ENCODE results near the gene HSP90B1. TPM values are rescaled to one million over a fixed set of nuclear protein-coding genes. Genes with fewer than 3 reads are reported as not detected.

Gene HSP90B1
- total and polyA plus RNA-seq, 11 donors: 166 to 1,036 (median 337) TPM

DNA sequence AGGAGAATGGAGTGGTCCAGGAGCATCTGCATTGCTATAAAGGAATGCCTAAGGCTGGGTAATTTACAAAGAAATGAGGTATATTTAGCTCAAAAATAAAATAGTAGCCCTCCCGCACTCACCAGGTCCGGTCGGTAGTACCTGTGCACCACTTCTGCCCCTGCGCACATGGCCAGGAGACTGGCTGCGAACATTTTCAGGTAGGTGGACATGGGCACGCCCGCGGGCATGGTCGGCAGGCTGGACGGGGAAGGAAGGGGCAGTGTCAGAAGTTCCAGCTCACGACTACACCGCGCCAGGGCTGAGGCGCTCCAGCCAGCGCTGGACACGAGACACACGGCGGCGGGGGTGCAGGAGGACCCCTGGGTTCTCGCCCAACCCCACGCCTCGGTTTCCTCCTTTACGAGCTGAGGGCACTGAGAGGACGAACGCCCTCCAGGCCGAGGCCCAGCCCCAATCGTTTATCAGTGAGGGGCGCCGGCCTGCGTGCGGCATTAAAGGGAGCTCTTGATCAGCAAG, 26.4 kb downstream of the HSP90B1 start:
- peaks cover 7 to 31% (median 20%) of the 10 kb centered on the region in 12 donors for H3K4me1 ChIP-seq
- no peaks in the 10 kb centered on the region for H3K9me3 ChIP-seq
- peaks cover 0 to 37% (median 32%) of the 10 kb centered on the region in 9 donors for H3K36me3 ChIP-seq
- no peaks in the 10 kb centered on the region for H3K27me3 ChIP-seq
- TF ChIP-seq POLR2A (IDR thresholded peaks at IDR 0.05): no peak
- TF ChIP-seq, protein P1, sequence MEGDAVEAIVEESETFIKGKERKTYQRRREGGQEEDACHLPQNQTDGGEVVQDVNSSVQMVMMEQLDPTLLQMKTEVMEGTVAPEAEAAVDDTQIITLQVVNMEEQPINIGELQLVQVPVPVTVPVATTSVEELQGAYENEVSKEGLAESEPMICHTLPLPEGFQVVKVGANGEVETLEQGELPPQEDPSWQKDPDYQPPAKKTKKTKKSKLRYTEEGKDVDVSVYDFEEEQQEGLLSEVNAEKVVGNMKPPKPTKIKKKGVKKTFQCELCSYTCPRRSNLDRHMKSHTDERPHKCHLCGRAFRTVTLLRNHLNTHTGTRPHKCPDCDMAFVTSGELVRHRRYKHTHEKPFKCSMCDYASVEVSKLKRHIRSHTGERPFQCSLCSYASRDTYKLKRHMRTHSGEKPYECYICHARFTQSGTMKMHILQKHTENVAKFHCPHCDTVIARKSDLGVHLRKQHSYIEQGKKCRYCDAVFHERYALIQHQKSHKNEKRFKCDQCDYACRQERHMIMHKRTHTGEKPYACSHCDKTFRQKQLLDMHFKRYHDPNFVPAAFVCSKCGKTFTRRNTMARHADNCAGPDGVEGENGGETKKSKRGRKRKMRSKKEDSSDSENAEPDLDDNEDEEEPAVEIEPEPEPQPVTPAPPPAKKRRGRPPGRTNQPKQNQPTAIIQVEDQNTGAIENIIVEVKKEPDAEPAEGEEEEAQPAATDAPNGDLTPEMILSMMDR (IDR thresholded peaks at IDR 0.05): no peak
- WGBS, 4 donors: 0 to 1% (median 1%) methylated on average over 20 to 31 of the region's 31 CpGs
- intact Hi-C loops (cut with DNase I): loop anchor here in 8 of 10 donors (1.0 to 10.0 kb wide), 7 partner anchors 9 to 151 kb away; partner anchors contain the start of genes HSP90B1 (in 4 of the 8), TDG (in 3 of the 8) and HCFC2 (in 1 of the 8)
- H3K4me3 ChIP-seq: peak overlapping the region; percentile 53 to 90 (median 80)
- peak overlapping the region; percentile 84 to 98 (median 95) for H3K27ac ChIP-seq
- ATAC-seq: peak; percentile 25 to 57 (median 46)
- peak in 1 of 5 donors; percentile 68 for DNase-seq

DNA sequence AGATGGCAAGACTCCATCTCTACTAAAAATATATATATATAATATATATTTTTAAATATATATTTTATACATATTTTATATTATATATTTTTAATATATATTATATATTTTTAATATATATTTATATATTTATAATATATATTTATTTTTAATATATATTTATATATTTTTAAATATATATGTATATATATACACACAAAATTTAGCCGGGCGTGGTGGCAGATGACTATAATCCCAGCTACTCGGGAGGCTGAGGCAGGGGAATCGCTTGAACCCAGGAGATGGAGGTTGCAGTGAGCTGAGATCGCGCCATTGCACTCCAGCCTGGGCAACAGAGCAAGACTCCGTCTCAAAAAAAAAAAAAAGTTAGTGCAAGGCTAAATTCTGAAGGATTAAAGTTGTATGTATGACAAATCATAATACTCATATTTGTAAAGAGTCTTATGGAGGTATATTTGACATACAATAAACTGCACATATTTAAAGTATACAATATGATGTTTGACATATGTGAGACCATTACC, 27.7 kb downstream of the HSP90B1 start:
- WGBS, 4 donors: 88 to 92% (median 91%) methylated on average over 7 of the region's 7 CpGs

DNA sequence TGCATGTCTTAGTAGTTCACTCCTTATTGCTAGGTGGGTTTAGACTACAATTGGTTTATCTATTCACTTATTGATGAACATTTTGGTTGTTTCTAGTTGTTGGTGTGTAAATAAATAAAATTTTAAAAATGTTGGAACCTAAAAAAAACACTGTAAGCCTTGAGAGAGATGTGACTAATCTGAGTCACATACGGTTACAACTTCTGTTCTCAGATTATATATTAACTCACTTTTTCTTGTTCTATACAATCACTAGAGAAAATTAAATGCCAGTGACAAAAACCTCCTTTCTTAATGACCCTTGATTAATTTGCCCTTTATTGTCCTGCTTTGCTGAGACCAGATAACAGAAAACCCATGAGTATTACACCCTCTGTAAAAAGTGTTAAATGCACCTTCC, 28.4 kb downstream of the HSP90B1 start:
- intact Hi-C loops (cut with DNase I): loop anchor here in 4 of 10 donors (5.0 to 10.0 kb wide), 4 partner anchors 106 to 149 kb away; partner anchors contain the start of gene HCFC2 (in 1 of the 4)
- peaks cover 0 to 17% (median 11%) of the 10 kb centered on the region in 9 donors for H3K36me3 ChIP-seq
- ATAC-seq: no peak
- TF ChIP-seq, protein P1 (IDR thresholded peaks at IDR 0.05): no peak
- TF ChIP-seq POLR2A (IDR thresholded peaks at IDR 0.05): no peak
- 80 to 93% (median 86%) methylated on average over 1 of the region's 1 CpG for WGBS, 4 donors
- no peaks in the 10 kb centered on the region for H3K27me3 ChIP-seq
- H3K4me1 ChIP-seq: peaks cover 7 to 35% (median 21%) of the 10 kb centered on the region in 12 donors
- peak overlapping the region in 8 of 12 donors; percentile 90 to 98 (median 95) for H3K27ac ChIP-seq
- H3K4me3 ChIP-seq: no peak overlapping the region
- no peaks in the 10 kb centered on the region for H3K9me3 ChIP-seq
- DNase-seq: no peak

More for the DNA sequence above, 27.7 kb downstream of the HSP90B1 start:
- Histone ChIP-seq H3K9me3 (no peaks in the 10 kb centered on the region), H3K4me1 (peaks cover 7 to 31% (median 20%) of the 10 kb centered on the region in 12 donors), H3K27me3 (no peaks in the 10 kb centered on the region), H3K36me3 (peaks cover 0 to 24% (median 18%) of the 10 kb centered on the region in 9 donors), H3K27ac (peak overlapping the region; percentile 84 to 98 (median 95)), H3K4me3 (peak overlapping the region in 11 of 12 donors; percentile 53 to 90 (median 81))
- no peak for ATAC-seq
- DNase-seq: no peak
- intact Hi-C loops (cut with DNase I): loop anchor here in 8 of 10 donors (1.0 to 10.0 kb wide), 7 partner anchors 7 to 149 kb away; partner anchors contain the start of genes HSP90B1 (in 4 of the 8), TDG (in 3 of the 8) and HCFC2 (in 1 of the 8)
- TF ChIP-seq, protein P1 (IDR thresholded peaks at IDR 0.05): no peak
- TF ChIP-seq POLR2A (IDR thresholded peaks at IDR 0.05): no peak

DNA sequence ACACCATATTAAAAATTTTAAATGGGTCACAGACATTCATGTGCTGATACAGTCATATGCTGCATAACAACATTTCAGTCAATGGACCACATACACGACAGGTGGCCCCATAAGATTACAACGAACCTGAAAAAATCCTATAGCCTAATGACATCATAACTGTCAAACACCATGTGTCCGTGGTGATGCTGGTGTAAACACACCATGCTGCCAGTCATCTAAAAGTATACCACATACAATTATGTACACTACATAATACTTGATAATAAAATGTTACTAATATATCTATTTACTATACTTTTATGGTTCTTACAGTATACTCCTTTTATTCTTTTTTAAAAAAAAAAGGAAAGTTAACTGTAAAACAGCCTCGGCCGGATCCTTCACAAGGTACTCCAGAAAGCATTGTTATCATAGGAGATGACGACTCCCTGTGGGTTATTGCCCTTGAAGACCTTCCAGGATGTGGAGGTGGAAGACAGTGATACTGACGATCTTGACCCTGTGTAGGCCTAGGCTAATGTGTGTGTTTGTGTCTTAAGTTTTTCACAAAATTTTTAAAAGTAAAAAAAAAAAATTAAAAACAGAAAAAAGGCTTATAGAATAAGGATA, 30.5 kb downstream of the HSP90B1 start:
- peak overlapping the region in 1 of 12 donors; percentile 4 for H3K27ac ChIP-seq
- no peak overlapping the region for H3K4me3 ChIP-seq
- intact Hi-C loops (cut with DNase I): loop anchor here in 1 of 10 donors (10.0 kb wide), 1 partner anchor 144 kb away; no protein-coding TSS in a partner anchor
- 56 to 66% (median 60%) methylated on average over 7 of the region's 7 CpGs for WGBS, 4 donors
- ATAC-seq (no peak), DNase-seq (no peak)
- no peaks in the 10 kb centered on the region for H3K9me3 ChIP-seq
- no peak for TF ChIP-seq POLR2A (IDR thresholded peaks at IDR 0.05)
- TF ChIP-seq, protein P1 (IDR thresholded peaks at IDR 0.05): no peak
- H3K4me1 ChIP-seq: peaks cover 2 to 38% (median 25%) of the 10 kb centered on the region in 12 donors
- no peaks in the 10 kb centered on the region for H3K36me3 ChIP-seq
- H3K27me3 ChIP-seq: no peaks in the 10 kb centered on the region

Measured in heart left ventricle (tissue), 16 donors.